ENCODE measurements around the gene IFNAR2.

IFNAR2 gene
- 17.1 to 61.5 (median 54.2) reads per million in 3 experiments for total RNA-seq

GRCh38 chr21:33229784-33230544 is at the start of gene IFNAR2:
IFNAR2 (plus strand) TSS chr21:33229938; CDS start chr21:33241923, 11,985 bp downstream.
- DNase-seq, result peak; percentile 56

GRCh38 chr21:33185852-33186251 is 43.9 kb upstream of the IFNAR2 start:
- peak; percentile 59 for DNase-seq

- DNase-seq, result no peak
These were observed 42.5 kb upstream of the IFNAR2 start for GRCh38 chr21:33187276-33187675.

- no peak for DNase-seq
These were observed 40.5 kb upstream of the IFNAR2 start for GRCh38 chr21:33189237-33189636.

GRCh38 chr21:33189824-33190223 is 39.9 kb upstream of the IFNAR2 start:
- DNase-seq, result no peak

- DNase-seq, result peak; percentile 41
These were observed 32.8 kb upstream of the IFNAR2 start for GRCh38 chr21:33196941-33197374.

GRCh38 chr21:33197496-33197895 is 32.2 kb upstream of the IFNAR2 start:
- no peak for DNase-seq

GRCh38 chr21:33198346-33199099 is 31.2 kb upstream of the IFNAR2 start:
- DNase-seq, result no peak

GRCh38 chr21:33199100-33199464 is 30.7 kb upstream of the IFNAR2 start:
- no peak for DNase-seq

- DNase-seq, result peak; percentile 82
These were observed 30.1 kb upstream of the IFNAR2 start for GRCh38 chr21:33199516-33200217.

GRCh38 chr21:33201956-33202355 is 27.8 kb upstream of the IFNAR2 start:
- DNase-seq, result no peak

- no peak for DNase-seq
These were observed 27.0 kb upstream of the IFNAR2 start for GRCh38 chr21:33202464-33203363.

GRCh38 chr21:33203371-33203724 is 26.4 kb upstream of the IFNAR2 start:
- no peak for DNase-seq

- peak; percentile 12 for DNase-seq
These were observed 24.3 kb upstream of the IFNAR2 start for GRCh38 chr21:33205476-33205875.

GRCh38 chr21:33206771-33207281 is 22.9 kb upstream of the IFNAR2 start:
- no peak for DNase-seq

GRCh38 chr21:33207449-33208149 is 22.1 kb upstream of the IFNAR2 start:
- no peak for DNase-seq

GRCh38 chr21:33208534-33208933 is 21.2 kb upstream of the IFNAR2 start:
- no peak for DNase-seq

- no peak for DNase-seq
These were observed 18.4 kb upstream of the IFNAR2 start for GRCh38 chr21:33211305-33211704.

- DNase-seq, result no peak
These were observed 18.0 kb upstream of the IFNAR2 start for GRCh38 chr21:33211732-33212131.

GRCh38 chr21:33212159-33212851 is 17.4 kb upstream of the IFNAR2 start:
- DNase-seq, result peak; percentile 15

- no peak for DNase-seq
These were observed 15.7 kb upstream of the IFNAR2 start for GRCh38 chr21:33214056-33214455.

All from central memory CD4-positive, alpha-beta T cell (primary cell).